SU-DHL-6 (cell line): ENCODE measurements around the gene STK32B.

ENCODE experiments used
- H2AFZ ChIP-seq: fragments of 200-600 bp; sonication (generic); 2 replicates; pipeline ENCODE4 v1.6.1; 2014; ENCODE audit warnings: low read depth, mild to moderate bottlenecking, moderate library complexity, mixed read lengths, antibody characterized with exemption, low read length; ENCODE audit not compliant: severe bottlenecking
- H3F3A ChIP-seq: fragments of 200-600 bp; shearing (Covaris generic); 2 replicates; pipeline ENCODE4 v1.6.0; 2016; ENCODE audit warnings: antibody characterized with exemption, mild to moderate bottlenecking; ENCODE audit not compliant: insufficient read depth
- H3K27ac ChIP-seq: fragments of 200-600 bp; sonication (generic); 2 replicates; pipeline ENCODE4 v1.5.1; 2016; ENCODE audit warnings: low read depth, mild to moderate bottlenecking, low read length, moderate library complexity, mixed read lengths
- H3K27me3 ChIP-seq: fragments of 200-600 bp; sonication (generic), shearing (Covaris generic); 2 replicates; pipeline ENCODE4 v1.6.0; 2014; ENCODE audit warnings: mild to moderate bottlenecking, low read length
- H3K36me3 ChIP-seq: fragments of 200-600 bp; sonication (generic); 2 replicates; pipeline ENCODE4 v1.6.1; 2014; ENCODE audit warnings: mild to moderate bottlenecking, low read length, mixed read lengths
- H3K4me2 ChIP-seq: fragments of 300-600, 200-600 bp; shearing (Covaris generic), sonication (generic); 2 replicates; pipeline ENCODE4 v1.6.0; 2014; ENCODE audit warnings: low read length, low read depth, mild to moderate bottlenecking; ENCODE audit not compliant: poor library complexity, severe bottlenecking
- H3K4me3 ChIP-seq: fragments of 200-600 bp; sonication (generic); 2 replicates; pipeline ENCODE4 v1.5.1; 2014; ENCODE audit warnings: antibody characterized with exemption, low read length, mild to moderate bottlenecking, mixed read lengths; ENCODE audit not compliant: insufficient read depth, poor library complexity, severe bottlenecking
- H3K79me2 ChIP-seq: fragments of 200-600 bp; sonication (generic); 2 replicates; pipeline ENCODE4 v1.6.1; 2014; ENCODE audit warnings: mild to moderate bottlenecking, low read length, moderate library complexity; ENCODE audit not compliant: insufficient read depth
- H3K9ac ChIP-seq: fragments of 200-600 bp; sonication (generic); 2 replicates; pipeline ENCODE4 v1.7.0; 2014; ENCODE audit warnings: mild to moderate bottlenecking, low read length
- H3K9me2 ChIP-seq: fragments of 200-600 bp; sonication (generic); replicated peaks from 2 replicates; pipeline ENCODE4 v1.6.1; 2014; ENCODE audit warnings: low read length; ENCODE audit not compliant: insufficient read depth
- H3K9me3 ChIP-seq: fragments of 200-600 bp; sonication (generic); 2 replicates; pipeline ENCODE4 v1.6.1; 2014; ENCODE audit warnings: low read length, mixed read lengths; ENCODE audit not compliant: insufficient read depth
- H4K20me1 ChIP-seq: fragments of 200-600 bp; sonication (generic); 2 replicates; pipeline ENCODE4 v1.6.1; 2014; ENCODE audit warnings: low read depth, mild to moderate bottlenecking, antibody characterized with exemption, low read length, moderate library complexity, mixed read lengths
- EZH2phosphoT487 ChIP-seq: fragments of 200-600 bp; sonication (generic), shearing (Covaris generic); conservative IDR thresholded peaks from 2 replicates; pipeline ENCODE4 v1.6.1; 2018; ENCODE audit warnings: mild to moderate bottlenecking, antibody characterized with exemption, low read length, moderate library complexity, mixed read lengths
- TF ChIP-seq, protein P1 (sequence below): fragments of 200-600 bp; sonication (generic); IDR thresholded peaks from one replicate; pipeline ENCODE4 v1.5.1; 2017; ENCODE audit warnings: antibody characterized with exemption, mild to moderate bottlenecking, low read length, moderate library complexity; ENCODE audit not compliant: insufficient read depth, poor library complexity, severe bottlenecking

The STK32B gene

DNA sequence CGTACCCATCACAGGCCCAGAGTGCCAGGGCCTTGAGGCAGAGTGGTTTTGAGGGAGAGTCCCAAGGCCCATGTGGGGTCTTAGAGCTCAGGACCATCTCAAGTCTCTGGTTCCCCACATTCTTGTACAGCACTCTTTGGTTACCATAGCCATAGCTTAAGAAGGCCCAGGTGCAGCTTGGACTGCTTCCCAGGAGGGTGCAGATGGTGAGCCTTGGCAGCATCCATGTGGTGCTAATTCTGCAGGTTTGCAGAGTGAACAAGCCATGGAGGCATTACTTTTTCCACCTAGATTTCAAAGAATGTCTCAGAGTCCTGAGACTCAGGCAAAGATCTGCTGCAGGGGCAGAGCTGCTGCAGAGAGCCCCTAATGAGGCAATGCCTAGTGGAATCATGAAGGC, 171.7 kb downstream of the STK32B start:
- Histone ChIP-seq H4K20me1 (no peaks in the 10 kb centered on the region), H3K36me3 (no peaks in the 10 kb centered on the region), H3K9me3 (no peaks in the 10 kb centered on the region), H3K9ac (no peak overlapping the region), H3K79me2 (no peaks in the 10 kb centered on the region), H3K4me3 (no peak overlapping the region), H3F3A (no peaks in the 10 kb centered on the region), H3K27ac (no peak overlapping the region), H2AFZ (no peak overlapping the region), H3K27me3 (no peaks in the 10 kb centered on the region), H3K4me2 (no peak overlapping the region), H3K9me2 (no peaks in the 10 kb centered on the region)
- TF ChIP-seq EZH2phosphoT487: no peak
- TF ChIP-seq, protein P1, sequence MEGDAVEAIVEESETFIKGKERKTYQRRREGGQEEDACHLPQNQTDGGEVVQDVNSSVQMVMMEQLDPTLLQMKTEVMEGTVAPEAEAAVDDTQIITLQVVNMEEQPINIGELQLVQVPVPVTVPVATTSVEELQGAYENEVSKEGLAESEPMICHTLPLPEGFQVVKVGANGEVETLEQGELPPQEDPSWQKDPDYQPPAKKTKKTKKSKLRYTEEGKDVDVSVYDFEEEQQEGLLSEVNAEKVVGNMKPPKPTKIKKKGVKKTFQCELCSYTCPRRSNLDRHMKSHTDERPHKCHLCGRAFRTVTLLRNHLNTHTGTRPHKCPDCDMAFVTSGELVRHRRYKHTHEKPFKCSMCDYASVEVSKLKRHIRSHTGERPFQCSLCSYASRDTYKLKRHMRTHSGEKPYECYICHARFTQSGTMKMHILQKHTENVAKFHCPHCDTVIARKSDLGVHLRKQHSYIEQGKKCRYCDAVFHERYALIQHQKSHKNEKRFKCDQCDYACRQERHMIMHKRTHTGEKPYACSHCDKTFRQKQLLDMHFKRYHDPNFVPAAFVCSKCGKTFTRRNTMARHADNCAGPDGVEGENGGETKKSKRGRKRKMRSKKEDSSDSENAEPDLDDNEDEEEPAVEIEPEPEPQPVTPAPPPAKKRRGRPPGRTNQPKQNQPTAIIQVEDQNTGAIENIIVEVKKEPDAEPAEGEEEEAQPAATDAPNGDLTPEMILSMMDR: no peak

DNA sequence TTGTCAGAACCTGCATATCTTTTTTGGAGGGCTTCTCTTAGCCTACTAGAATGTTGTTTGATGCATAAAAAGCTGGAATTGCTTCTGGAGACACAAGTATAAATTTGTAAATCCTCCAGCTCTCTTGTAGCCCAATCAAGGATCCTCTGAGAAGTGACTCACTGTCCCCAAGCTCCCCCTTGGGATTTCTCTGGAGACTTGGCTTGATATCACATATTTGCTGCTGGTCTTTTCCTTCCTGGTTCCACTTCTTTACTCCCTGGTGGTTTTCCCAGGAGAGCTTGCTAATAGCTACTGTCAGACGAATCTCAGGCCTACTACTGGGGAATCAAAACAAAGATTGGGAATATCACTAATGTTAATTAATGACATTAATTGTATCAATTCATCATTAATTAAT, 173.1 kb downstream of the STK32B start:
- Histone ChIP-seq H3K27me3 (no peaks in the 10 kb centered on the region), H2AFZ (no peak overlapping the region), H3K27ac (no peak overlapping the region), H3K9me2 (no peaks in the 10 kb centered on the region), H3K79me2 (no peaks in the 10 kb centered on the region), H3K36me3 (no peaks in the 10 kb centered on the region), H3K4me2 (no peak overlapping the region), H4K20me1 (no peaks in the 10 kb centered on the region), H3F3A (no peaks in the 10 kb centered on the region), H3K9me3 (no peaks in the 10 kb centered on the region), H3K4me3 (no peak overlapping the region), H3K9ac (no peak overlapping the region)
- TF ChIP-seq, protein P1: no peak
- TF ChIP-seq EZH2phosphoT487: no peak

GRCh38 chr4:5232549-5232948, 181.3 kb downstream of the STK32B start:
- no peaks in the 10 kb centered on the region for H3K9me2 ChIP-seq

More at GRCh38 chr4:5232549-5232948, 181.3 kb downstream of the STK32B start:
- Histone ChIP-seq H4K20me1 (no peaks in the 10 kb centered on the region), H3K27me3 (no peaks in the 10 kb centered on the region), H3K9ac (no peak overlapping the region), H3K79me2 (no peaks in the 10 kb centered on the region), H3K4me2 (no peak overlapping the region), H3F3A (no peaks in the 10 kb centered on the region), H3K36me3 (no peaks in the 10 kb centered on the region), H2AFZ (no peak overlapping the region), H3K4me3 (no peak overlapping the region), H3K9me3 (no peaks in the 10 kb centered on the region), H3K27ac (no peak overlapping the region)
- TF ChIP-seq, protein P1: no peak
- no peak for TF ChIP-seq EZH2phosphoT487
